Measurements from ENCODE around the gene PCARE.

Gene PCARE

DNA sequence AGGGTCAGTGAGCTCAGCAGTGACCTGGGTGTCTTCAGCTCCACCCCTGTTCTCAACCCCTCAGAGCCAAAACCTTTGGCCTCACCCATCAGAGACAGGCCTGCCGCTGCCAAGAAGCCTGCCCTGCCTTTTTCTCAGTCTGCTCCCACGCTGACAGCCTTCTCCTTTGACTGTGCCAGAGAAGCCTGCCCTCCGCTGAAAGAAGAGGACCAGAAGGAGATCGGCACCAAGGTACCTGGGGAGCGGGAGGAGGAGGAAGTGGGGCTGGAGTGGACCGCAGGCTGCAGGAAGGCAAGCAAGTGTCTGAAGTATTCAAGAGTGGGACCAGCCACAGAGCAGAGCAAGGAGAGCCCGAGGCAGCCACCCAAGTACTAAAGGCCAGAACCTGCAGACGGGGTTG lies 60.0 kb downstream of the PCARE start:
- TF ChIP-seq, protein P1, sequence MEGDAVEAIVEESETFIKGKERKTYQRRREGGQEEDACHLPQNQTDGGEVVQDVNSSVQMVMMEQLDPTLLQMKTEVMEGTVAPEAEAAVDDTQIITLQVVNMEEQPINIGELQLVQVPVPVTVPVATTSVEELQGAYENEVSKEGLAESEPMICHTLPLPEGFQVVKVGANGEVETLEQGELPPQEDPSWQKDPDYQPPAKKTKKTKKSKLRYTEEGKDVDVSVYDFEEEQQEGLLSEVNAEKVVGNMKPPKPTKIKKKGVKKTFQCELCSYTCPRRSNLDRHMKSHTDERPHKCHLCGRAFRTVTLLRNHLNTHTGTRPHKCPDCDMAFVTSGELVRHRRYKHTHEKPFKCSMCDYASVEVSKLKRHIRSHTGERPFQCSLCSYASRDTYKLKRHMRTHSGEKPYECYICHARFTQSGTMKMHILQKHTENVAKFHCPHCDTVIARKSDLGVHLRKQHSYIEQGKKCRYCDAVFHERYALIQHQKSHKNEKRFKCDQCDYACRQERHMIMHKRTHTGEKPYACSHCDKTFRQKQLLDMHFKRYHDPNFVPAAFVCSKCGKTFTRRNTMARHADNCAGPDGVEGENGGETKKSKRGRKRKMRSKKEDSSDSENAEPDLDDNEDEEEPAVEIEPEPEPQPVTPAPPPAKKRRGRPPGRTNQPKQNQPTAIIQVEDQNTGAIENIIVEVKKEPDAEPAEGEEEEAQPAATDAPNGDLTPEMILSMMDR (IDR thresholded peaks at IDR 0.05; ENCODE audit: insufficient read depth, low read length, poor library complexity, severe bottlenecking), result no peak
- H3K36me3 ChIP-seq (ENCODE audit: control insufficient read depth, insufficient read depth, low read length), result no peaks in the 10 kb centered on the region
- no peaks in the 10 kb centered on the region for H3K27me3 ChIP-seq (replicated peaks; ENCODE audit: control insufficient read depth, insufficient read depth, low read length)
- H3K4me3 ChIP-seq (replicated peaks; ENCODE audit: low read depth, low read length), result no peak overlapping the region
- peak; percentile 29 for DNase-seq (ENCODE audit: extremely low read depth, insufficient read length)

DNA sequence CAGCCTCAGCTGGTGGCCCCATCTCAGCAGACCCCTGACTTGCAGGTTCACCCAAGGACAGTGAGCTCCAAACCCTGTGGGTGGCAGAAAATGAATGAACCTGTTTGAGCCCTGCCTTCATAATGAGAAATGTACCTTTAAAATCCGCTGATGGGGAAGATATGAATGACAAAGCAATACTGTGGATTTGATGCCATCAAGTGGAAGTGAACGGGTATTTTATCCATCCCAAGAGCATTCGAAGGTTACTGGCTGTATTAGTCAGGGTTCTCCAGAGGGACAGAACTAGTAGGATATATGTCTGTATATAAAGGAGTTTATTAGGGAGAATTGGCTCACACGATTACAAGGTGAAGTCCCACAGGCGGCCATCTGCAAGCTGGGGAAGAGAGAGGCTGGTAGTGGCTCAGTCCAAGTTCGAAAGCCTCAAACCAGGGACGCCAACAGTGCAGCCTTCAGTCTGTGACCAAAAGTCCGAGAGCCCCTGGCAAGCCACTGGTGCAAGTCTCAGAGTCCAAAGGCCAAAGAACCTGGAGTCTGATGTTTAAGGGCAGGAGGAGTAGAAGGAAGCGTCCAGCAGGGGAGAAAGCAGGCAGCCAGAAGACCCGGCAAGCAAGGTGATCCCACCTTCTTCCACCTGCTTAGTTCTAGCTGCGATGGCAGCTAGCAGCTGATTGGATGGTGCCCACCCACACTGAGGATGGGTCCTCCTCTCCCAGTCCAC lies 61.1 kb downstream of the PCARE start:
- TF ChIP-seq, protein P1 (IDR thresholded peaks at IDR 0.05; ENCODE audit: insufficient read depth, low read length, poor library complexity, severe bottlenecking), result no peak
- H3K4me3 ChIP-seq (replicated peaks; ENCODE audit: low read depth, low read length), result no peak overlapping the region
- DNase-seq (ENCODE audit: extremely low read depth, insufficient read length), result no peak

GRCh38 chr2:29012211-29012681 lies 62.1 kb downstream of the PCARE start:
- peak; percentile 44 for DNase-seq (ENCODE audit: extremely low read depth, insufficient read length)
- H3K27me3 ChIP-seq (replicated peaks; ENCODE audit: control insufficient read depth, insufficient read depth, low read length), result no peaks in the 10 kb centered on the region
- no peaks in the 10 kb centered on the region for H3K36me3 ChIP-seq (ENCODE audit: control insufficient read depth, insufficient read depth, low read length)
- no peak overlapping the region for H3K4me3 ChIP-seq (replicated peaks; ENCODE audit: low read depth, low read length)
- TF ChIP-seq, protein P1 (IDR thresholded peaks at IDR 0.05; ENCODE audit: insufficient read depth, low read length, poor library complexity, severe bottlenecking), result no peak

More for the DNA sequence above, 61.1 kb downstream of the PCARE start:
- Histone ChIP-seq H3K36me3 (ENCODE audit: control insufficient read depth, insufficient read depth, low read length) (no peaks in the 10 kb centered on the region), H3K27me3 (replicated peaks; ENCODE audit: control insufficient read depth, insufficient read depth, low read length) (no peaks in the 10 kb centered on the region)
